Stimulated activated CD8-positive, alpha-beta memory T cell treated with anti-CD3 and anti-CD28 coated beads, Interleukin-7, amount 100 ng/mL, for 24 hours (primary cell): ENCODE measurements around the gene ANKRD33.
A peak's percentile ranks its signal among the peaks of the same experiment; 100 is the strongest.

Source experiments
- DNase-seq: peaks from one replicate; pipeline ENCODE4 v3.0.0-alpha.2; 2020; ENCODE audit warnings: low read depth

Gene ANKRD33

DNA sequence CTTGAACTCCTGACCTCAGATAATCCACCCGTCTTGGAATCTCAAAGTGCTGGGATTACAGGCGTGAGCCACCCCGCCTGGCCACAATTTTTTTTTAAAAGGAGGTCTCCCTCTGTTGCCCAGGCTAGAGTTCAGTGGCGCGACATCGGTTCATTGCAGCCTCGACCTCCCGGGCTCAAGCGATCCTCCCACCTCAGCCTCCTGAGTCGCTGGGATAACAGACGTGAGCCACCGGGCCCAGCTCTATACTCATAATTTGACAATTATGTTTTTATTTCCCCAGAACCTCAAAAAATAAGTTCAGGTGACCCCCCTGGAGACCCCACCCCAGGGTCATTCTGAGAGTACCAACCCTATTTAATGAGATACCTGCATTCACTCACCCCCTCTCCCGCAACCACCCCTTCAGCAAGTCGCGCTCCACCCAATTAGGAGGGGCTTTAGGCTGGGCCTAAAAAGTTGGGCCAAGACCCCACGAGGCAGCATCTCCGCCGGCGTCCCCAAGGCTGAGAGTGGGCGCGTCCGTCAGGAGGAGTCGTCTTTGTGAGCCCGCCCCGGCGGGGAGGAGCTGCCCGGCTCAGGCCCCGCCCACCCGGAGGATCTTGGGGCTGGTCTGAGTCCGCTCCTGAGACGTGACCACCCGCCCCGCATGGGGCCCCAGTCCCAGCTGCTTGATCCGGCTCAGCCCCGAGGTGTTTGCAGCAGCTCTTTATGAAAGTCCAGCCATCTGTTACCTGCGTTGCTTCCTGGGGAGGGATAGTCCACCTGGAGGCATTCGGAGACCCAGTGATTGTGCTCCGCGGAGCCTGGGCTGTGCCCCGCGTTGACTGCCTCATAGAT is at the start of gene ANKRD33:
TSS of gene ANKRD33 (plus strand) at position 628 of the 840 bp plus-strand sequence. CDS start at position 712, 84 bp downstream.
- DNase-seq = no peak

DNA sequence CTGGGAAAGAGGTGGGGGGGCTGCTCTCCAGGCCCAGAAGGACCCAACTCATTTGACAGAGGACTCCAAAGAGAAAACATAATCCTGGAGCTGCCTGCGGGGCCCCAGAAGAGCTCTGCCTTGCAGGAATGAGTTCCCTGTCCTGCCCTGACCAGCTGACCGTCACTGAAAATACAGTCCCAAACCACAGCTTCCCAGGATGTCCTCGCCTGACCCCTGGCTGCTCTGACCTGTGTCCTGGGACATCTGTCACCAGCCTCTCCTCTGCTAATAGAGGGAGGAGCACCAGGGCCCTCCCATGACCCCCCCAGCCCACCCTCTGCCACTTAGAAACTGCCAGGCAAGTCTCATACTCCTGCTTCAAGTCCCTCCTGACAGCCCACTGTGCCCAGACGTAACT is 49.1 kb upstream of the ANKRD33 start:
- DNase-seq = no peak

DNA sequence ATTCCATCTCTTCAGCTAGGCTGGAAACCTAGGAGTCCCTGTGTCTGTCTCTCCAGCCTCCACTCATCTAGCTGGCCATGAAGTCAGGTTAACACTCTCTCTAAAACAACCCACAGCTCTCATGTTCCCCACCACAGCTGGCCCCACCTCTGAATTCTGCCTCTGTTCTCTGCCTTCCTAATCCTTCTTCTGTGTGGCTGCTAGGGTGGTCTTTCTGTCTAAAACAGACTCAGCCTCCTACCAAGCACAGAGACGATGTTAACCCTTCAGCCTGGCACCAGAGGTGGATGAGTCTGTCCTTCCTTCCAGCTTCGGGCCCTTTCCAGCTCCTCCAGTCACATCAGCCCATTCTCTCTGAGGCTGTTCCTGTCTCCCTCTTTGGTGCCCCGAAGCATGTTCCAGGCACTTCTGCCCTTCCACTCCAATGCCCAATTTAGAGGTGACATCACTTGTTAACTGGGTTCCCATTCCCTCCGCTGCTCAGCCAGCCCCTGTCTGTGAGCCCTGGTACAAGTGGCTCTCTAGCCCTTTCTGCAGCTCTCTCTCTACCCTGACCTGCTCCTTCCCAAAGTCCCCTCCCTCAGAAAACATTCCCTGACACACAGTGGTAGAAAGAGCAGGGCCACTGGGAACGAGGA is 48.5 kb upstream of the ANKRD33 start:
- DNase-seq = no peak

DNA sequence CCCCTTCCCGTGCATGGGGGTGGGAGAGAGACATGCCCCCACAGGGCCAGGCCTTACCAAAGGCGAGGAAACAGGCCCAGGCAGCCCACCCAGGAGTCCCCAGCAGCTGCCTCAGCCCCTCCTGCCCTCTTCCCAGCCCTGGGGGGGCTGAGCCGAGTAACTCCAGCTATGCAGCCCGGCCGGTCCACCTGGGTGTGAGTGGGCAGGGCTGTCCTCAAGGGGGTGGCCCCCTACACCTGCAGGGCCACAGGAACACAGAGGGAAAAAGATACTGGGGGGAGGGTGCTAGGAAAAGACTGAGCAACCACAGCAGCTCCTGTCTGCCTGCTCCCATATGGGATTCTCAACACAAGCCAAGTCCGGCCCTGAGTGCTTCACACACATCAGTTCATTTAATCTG is 46.9 kb upstream of the ANKRD33 start:
- no peak for DNase-seq

GRCh38 chr12:51841727-51842126 is 46.2 kb upstream of the ANKRD33 start:
- no peak for DNase-seq

GRCh38 chr12:51844854-51845253 is 43.0 kb upstream of the ANKRD33 start:
- no peak for DNase-seq

DNA sequence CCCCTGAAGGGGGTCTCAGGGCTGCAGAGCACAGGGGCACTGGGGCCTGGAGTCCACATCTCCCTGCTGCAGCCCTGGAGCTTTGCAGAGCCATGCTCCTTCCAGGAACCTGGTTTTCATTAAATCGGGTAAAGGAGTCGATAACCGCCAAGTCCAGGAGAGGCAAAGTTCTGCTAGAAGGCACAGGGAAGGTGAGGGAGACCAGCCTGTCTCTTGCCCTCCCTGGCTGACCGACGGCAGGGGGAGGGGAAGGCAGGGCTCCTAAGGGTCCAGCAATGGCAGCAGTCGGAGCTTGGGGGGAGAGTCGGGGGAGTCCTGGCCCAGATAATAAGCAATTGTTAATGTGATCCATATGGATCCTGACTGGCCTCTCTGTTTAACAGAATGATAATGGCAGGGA is 42.4 kb upstream of the ANKRD33 start:
- no peak for DNase-seq

- no peak for DNase-seq
These were observed 41.6 kb upstream of the ANKRD33 start for GRCh38 chr12:51846271-51846691.

GRCh38 chr12:51846911-51847642 is 40.8 kb upstream of the ANKRD33 start:
- peak; percentile 24 for DNase-seq

DNA sequence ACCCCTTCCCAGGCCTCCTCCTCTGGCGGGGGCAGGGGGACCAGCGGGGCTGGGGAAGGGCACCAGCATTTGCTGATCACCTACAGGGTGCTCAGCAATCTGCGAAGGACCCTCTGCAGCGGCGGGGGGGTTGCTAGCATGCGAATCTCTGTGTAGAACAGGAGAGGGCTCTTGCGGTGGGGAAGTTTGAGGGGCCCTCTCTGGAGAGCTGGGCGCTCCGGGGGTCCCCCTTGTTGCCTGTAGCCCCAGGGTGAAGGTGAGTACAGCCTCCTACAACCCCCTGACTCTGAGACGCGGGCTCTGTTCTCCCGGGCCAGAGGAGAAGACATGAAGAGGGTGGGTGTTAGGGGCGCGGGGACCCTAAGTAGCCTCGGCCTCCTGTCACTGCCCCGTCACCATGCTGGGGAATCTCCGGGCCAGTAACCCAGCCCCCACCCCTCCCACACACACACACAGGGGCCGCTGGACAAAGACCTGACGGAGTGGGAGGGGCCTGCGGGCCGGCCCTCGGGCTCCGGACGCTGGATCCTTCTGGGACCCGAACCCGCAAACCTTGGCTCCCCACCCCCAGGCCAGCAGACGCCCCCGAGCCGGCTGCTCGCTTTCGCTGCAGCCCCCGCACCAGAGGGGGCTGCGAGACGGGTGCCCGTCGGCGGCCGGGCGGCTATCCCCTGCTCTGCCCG is 40.1 kb upstream of the ANKRD33 start:
- DNase-seq = no peak

DNA sequence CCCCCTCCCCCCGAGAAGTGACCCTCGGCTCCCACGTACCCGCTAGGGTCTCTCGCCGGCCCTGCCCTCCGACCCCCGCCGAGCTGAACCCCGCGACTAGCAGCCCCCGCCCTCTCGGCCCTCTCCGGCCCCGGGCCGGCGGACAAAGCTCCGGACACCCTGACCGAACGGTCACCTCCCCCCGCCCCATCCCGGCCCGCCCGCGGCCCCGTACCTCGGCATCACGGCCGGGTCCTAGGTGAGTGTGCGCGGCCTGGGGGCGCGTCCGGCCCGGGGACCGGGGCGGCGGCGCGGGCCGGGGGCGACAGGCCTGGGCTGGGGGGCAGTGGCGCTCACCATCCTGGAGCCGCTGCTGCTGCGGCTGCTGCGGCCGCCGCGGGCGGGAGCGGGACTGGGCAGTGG is 39.6 kb upstream of the ANKRD33 start, which contains the start of gene FIGNL2:
TSS of gene FIGNL2 (minus strand) at position 393 of the 402 bp plus-strand sequence. CDS start 26,305 bp downstream, outside the sequence.
- no peak for DNase-seq

DNA sequence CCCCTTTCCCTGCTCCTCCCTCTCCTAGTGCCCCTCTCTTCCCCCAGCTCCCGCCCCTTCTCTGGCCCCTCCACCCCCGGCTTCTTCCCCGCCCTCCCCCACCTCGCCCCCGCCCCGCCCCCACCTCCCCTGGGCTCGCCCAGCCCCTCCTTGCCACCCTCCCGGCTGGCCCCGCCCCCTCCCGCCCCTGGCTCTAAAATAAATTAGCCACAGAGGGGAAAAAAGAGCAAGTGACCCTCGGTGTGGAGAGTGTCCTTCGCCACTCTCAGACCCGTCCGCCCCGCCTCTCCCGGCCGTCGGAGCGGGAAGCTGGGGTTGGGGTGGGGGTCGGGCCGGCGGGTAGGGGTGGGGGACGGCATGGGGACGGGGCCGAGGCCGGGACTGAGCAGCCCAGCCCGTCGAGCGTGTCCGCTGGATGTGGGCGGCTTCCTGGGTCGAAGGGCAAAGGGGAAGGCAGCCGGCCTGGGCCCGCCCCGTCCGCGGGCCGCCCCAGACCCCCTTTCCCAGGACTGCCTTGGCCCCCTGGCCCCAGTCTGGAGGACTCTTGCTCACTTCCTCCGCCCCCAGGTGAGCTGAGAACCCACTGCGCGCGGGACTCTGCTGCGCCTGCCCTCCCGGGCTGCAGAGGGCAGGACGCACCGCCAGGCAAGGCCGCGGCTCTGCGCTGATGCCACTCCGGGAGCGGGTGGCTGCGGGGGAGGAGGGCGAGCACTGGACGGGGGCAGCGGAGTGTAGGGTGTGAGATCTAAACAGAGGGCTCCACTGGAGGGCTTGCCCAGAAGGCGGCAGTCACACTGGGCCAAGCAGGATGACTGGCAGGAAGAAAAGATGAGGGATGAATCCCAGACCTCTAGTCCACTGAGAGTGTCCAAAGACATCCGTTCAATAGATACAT is 38.8 kb upstream of the ANKRD33 start:
- no peak for DNase-seq

DNA sequence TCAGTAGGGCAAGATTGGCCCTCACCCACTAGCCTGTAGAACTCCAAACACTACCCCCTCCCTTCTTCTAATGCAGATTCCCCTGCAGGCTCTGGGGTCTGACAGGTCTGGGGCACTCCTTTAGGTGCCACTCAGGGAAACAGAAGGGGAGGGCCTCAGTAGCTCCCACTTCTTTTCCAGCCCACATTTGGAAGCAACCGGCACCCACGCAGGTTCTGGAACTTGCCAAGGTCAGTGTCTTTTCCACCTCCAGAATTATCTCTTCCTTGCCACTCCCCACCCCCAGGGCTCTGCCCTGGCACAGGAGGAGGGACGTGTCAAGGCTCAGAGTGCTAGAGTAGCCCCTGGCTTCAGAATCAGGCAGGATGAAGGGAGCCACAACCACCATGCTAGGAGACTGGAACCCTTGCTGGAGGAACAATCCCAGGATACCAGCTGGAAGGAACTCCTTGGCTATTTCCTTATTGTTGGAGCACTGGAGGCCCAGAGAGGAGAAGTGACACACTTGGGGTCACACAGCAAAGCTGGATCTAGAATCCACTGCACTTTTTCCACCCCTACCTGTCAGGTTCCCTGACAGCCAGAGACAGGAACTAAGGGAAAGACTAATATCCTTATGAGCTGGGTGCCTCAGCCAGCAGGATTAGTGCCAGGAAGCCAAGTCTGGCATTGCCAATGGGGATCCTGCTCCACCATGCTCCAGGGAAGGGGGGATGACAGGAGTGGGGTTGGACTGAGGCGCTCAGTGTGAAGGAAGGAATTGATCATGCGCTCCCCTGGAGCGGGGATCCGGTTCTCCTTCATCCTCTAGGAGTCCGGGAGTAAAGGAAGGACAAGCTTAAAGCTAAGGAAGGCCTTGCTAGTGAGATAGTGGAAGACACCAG is 37.6 kb upstream of the ANKRD33 start:
- DNase-seq = no peak

DNA sequence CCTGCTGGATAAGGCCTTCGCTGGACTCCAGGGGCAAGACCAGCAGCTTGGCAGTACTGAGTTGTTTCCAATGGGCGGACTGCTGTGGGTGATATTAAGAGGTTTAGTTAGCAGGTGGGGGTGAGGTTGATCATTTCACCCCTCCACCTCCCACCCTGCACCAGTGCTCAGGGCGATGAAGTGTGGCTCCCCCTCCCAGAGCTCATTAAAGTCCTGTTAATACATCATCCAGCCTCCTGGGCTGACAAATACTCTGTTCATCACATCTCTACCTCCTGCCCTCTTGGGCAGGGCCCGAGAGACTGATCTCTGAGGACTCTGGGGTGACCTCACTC is 37.0 kb upstream of the ANKRD33 start:
- no peak for DNase-seq

DNA sequence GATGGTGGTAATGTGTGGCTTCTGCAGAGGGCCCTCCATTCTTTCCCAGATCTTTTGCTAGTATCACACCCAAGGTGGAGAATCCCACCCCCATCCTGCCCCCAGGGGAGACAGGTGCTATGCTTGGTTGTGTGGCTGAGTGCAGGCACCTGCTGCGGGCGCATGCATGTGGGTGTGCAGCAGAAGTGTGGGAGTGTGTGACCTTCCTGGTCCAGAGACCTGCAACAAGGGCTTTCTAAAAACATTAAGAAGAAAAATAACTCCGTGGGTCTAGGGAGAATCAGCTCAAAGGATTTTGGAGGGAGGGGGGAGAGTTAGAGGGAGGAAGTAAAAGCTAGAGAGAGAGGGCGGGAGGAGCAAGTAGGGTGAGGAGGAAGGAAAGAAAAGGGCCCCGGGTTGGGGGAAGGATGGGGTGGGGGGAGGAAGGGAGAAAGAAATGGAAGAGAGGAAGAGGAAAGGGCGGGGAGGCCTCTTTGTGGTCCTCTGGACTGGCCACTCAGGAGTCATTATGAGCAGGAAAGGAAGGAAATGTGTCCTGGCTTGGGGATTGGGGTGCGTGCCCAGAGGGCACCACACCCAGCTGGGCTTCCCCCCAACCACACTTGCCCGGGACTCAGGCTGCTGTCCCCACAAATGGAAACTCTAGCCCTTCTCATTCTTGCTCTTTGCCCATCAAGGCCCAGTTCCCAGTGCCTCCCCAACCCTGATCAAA is 36.3 kb upstream of the ANKRD33 start:
- DNase-seq = no peak

DNA sequence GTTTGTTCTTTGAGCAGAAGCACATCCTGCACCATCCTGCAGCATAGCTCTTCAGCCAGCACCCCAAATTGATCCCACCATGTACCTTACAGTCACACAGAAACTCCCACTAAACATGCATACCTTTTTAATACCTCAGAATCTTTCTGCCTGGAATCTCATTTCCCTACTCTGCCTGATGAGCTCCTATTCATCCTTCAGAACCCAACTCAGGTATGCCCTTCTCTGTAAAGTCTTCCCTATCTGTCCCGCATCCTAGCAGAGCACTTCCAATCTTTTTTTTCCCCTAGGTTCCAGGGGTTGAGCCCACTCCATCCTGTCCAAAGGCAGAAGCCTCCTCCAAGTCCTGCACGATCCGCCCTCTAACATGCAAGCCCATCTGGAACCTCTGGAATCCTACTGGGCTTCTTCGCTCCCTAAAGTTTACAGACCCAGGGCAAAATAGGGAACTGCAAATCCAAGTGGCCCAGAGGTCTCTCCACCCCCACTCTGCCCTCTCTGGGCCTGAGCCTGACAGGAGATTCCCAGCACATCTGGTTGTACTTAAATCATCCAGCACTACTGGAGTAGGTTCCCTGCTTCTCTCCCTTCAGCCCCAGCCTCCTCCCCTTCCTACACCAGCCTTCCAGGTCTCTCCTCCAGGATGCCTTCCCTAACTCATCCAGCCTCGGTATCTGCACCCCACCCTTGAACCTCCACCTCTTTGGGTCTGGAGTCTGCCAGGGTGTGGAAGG is 35.3 kb upstream of the ANKRD33 start:
- no peak for DNase-seq

DNA sequence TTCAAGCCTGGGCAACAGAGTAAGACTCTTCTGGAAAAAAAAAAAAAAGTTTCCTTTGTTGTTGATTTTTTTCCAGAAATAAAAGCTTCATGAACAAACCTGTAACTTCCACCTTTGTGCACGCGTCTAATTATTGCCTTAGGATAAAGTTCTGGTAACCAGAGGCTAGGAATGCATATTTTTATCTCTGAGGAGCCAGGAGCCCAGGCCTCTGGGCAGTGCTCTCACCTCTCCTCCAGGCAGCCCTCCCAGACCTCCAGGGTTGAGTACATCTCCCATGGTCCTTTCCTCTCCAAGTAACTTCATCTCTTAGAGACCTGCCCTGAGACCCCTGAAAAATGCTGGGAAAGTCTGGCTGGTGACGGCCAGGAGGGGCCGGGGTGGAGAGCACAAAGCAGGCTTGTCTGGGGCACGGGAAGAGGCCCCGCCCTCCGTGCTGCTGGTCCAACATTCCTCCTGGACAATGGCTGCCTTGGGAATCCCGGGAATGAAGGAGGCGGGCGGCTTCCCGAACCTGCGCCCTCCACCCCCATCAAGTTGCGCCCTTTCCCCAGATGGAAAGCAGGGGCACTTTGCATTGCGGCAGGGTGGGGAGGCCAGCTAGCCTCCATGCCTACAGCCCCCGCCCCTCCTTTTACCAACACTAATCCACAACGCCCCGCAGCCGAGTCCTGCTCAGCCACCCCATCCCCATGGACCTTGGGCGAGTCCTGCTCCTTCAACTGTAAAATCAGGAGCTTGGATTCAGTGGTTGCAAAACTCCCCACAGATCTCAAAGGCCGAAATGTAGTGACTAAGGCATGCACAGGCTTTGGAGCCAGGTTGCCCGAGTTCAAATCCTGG is 32.1 kb upstream of the ANKRD33 start:
- no peak for DNase-seq

DNA sequence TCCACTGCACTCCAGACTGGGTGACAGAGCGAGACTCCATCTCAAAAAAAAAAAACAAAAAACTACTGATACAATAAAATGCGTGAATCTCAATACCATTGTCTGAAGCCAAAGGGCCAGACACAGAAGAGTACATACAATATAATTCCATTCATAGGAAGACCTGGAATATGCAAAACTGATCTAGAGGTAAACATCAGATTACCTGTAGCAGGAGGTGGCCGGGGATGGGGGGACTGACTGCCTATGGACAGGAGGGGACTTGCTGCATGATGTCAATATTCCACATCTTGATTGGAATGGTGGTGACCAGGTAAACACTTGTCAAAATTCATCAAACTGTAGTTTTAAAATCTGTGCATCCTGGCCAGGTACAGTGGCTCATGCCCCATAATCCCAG is 26.9 kb upstream of the ANKRD33 start:
- DNase-seq = no peak
